HepG2 (cell line): ENCODE data around the gene PELO.

Experiments used
- PCBP2 ChIP-seq: fragments of 200-400 bp; formaldehyde crosslinking; optimal IDR thresholded peaks from 2 replicates; pipeline ENCODE3; 2018; ENCODE audit warnings: low read length, low read depth; ENCODE audit not compliant: poor library complexity, severe bottlenecking
- ZHX1 ChIP-seq: sonication (generic); formaldehyde crosslinking; IDR thresholded peaks from 2 replicates; pipeline ENCODE4 v1.8.1; 2022; ENCODE audit warnings: low read depth, mild to moderate bottlenecking, missing genetic modification reagents
- ZNF530 ChIP-seq: sonication (generic); formaldehyde crosslinking; IDR thresholded peaks from 2 replicates; pipeline ENCODE4 v1.5.0; 2020; ENCODE audit warnings: low read depth, mild to moderate bottlenecking, missing genetic modification reagents

- TF ChIP-seq PCBP2 (no peak), ZHX1 (no peak), ZNF530 (CRISPR knock-in tag) (no peak)
Measured at GRCh38 chr5:52791366-52791765, 3.6 kb downstream of the PELO start.
